AG08396 (cell line): Measurements from ENCODE around the gene UNC13D.

ENCODE experiments used
- DNase-seq: peaks from one replicate; pipeline ENCODE4 v3.0.0; 2012; ENCODE audit warnings: low spot score, mixed read lengths

The UNC13D gene

GRCh38 chr17:75850928-75851692 lies 6.9 kb upstream of the UNC13D start:
- DNase-seq: no peak

GRCh38 chr17:75849724-75850123 lies 5.5 kb upstream of the UNC13D start:
- no peak for DNase-seq

- no peak for DNase-seq
Observed at GRCh38 chr17:75849279-75849646, 5.1 kb upstream of the UNC13D start.

GRCh38 chr17:75848523-75849278 lies 4.5 kb upstream of the UNC13D start:
- no peak for DNase-seq

- DNase-seq: no peak
Observed at GRCh38 chr17:75847614-75848522, 3.7 kb upstream of the UNC13D start.

GRCh38 chr17:75846692-75847613 lies 2.7 kb upstream of the UNC13D start:
- DNase-seq: no peak

GRCh38 chr17:75845933-75846691 lies 1.9 kb upstream of the UNC13D start:
- no peak for DNase-seq

- DNase-seq: peak; percentile 88
Observed at GRCh38 chr17:75845058-75845711, 981 bp upstream of the UNC13D start.

- no peak for DNase-seq
Observed at GRCh38 chr17:75844530-75845057, 390 bp upstream of the UNC13D start.

GRCh38 chr17:75842963-75843576 lies 1.1 kb downstream of the UNC13D start:
- DNase-seq: no peak

- no peak for DNase-seq
Observed at GRCh38 chr17:75842411-75842810, 1.8 kb downstream of the UNC13D start.

GRCh38 chr17:75840799-75841164 lies 3.4 kb downstream of the UNC13D start:
- DNase-seq: no peak

GRCh38 chr17:75839942-75840798 lies 4.0 kb downstream of the UNC13D start:
- DNase-seq: no peak

- DNase-seq: no peak
Observed at GRCh38 chr17:75838410-75838809, 5.8 kb downstream of the UNC13D start.

- DNase-seq: no peak
Observed at GRCh38 chr17:75837899-75838298, 6.3 kb downstream of the UNC13D start.

- DNase-seq: no peak
Observed at GRCh38 chr17:75836605-75837004, 7.6 kb downstream of the UNC13D start.

- no peak for DNase-seq
Observed at GRCh38 chr17:75835654-75835987, 8.6 kb downstream of the UNC13D start.

- peak; percentile 65 for DNase-seq
Observed at GRCh38 chr17:75834928-75835653, 9.1 kb downstream of the UNC13D start.
